Measurements from ENCODE around the gene PTGES2. TPM values are rescaled to one million over a fixed set of nuclear protein-coding genes. Genes with fewer than 3 reads are reported as not detected.

The PTGES2 gene
- total and polyA plus RNA-seq, 9 of the 15 experiments (the other 6 are each of a cell fraction or from before 2014, with no cell fraction given): 2.4 to 196 (median 90.1) TPM

GRCh38 chr9:128127568-128127989, at the start of gene PTGES2 (continued):
- no peak for TF ChIP-seq ZNF318 (IDR thresholded peaks at IDR 0.05; ENCODE audit: borderline replicate concordance in 1 of 2, low read depth in 1 of 2)
- TF ChIP-seq RBM25 (IDR thresholded peaks at IDR 0.05; ENCODE audit: low read depth, low read length, severe bottlenecking): peak; percentile 72
- TF ChIP-seq MEF2D (tag; conservative IDR thresholded peaks at IDR 0.05; ENCODE audit: low read depth): no peak
- TF ChIP-seq, protein P1, sequence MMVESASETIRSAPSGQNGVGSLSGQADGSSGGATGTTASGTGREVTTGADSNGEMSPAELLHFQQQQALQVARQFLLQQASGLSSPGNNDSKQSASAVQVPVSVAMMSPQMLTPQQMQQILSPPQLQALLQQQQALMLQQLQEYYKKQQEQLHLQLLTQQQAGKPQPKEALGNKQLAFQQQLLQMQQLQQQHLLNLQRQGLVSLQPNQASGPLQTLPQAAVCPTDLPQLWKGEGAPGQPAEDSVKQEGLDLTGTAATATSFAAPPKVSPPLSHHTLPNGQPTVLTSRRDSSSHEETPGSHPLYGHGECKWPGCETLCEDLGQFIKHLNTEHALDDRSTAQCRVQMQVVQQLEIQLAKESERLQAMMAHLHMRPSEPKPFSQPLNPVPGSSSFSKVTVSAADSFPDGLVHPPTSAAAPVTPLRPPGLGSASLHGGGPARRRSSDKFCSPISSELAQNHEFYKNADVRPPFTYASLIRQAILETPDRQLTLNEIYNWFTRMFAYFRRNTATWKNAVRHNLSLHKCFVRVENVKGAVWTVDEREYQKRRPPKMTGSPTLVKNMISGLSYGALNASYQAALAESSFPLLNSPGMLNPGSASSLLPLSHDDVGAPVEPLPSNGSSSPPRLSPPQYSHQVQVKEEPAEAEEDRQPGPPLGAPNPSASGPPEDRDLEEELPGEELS (CRISPR knock-in tag; IDR thresholded peaks at IDR 0.05; ENCODE audit: borderline replicate concordance): no peak
- TF ChIP-seq, protein P2, sequence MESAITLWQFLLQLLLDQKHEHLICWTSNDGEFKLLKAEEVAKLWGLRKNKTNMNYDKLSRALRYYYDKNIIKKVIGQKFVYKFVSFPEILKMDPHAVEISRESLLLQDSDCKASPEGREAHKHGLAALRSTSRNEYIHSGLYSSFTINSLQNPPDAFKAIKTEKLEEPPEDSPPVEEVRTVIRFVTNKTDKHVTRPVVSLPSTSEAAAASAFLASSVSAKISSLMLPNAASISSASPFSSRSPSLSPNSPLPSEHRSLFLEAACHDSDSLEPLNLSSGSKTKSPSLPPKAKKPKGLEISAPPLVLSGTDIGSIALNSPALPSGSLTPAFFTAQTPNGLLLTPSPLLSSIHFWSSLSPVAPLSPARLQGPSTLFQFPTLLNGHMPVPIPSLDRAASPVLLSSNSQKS (CRISPR knock-in tag; IDR thresholded peaks at IDR 0.05): no peak
- TF ChIP-seq ZNF274 (IDR thresholded peaks at IDR 0.05; ENCODE audit: borderline replicate concordance, low read depth, low read length): no peak
- peak; percentile 89 for TF ChIP-seq ARID4B (CRISPR knock-in tag; IDR thresholded peaks at IDR 0.05)
